Thyroid gland (tissue), 4 donors: Measurements from ENCODE around the gene PDHA1. TPM values are rescaled to one million over a fixed set of nuclear protein-coding genes. Genes with fewer than 3 reads are reported as not detected.

ENCODE experiments used
- DNase-seq, 2 donors: peaks; one replicate each; pipeline ENCODE4 v3.0.0-alpha.2; 2019
- H3K27ac ChIP-seq, 3 donors: fragments of 200-600 bp; sonication (generic); 1 replicate in 2 of 3; 2 replicates in 1 of 3; pipeline ENCODE4 v1.5.1; 2016 to 2019; ENCODE audit warnings: mild to moderate bottlenecking in 1 of 3, moderate library complexity in 1 of 3
- H3K27me3 ChIP-seq: fragments of 200-600 bp; sonication (generic); one replicate; pipeline ENCODE4 v1.5.1; 2019
- H3K36me3 ChIP-seq, 2 donors: fragments of 200-600 bp; sonication (generic); one replicate each; pipeline ENCODE4 v1.5.1; 2016 to 2019
- H3K4me1 ChIP-seq, 2 donors: fragments of 200-600 bp; sonication (generic); one replicate each; pipeline ENCODE4 v1.5.1; 2017 to 2019
- H3K4me3 ChIP-seq, 3 donors: fragments of 200-600 bp; sonication (generic); replicated peaks in 1 of 3; 1 replicate in 2 of 3; 2 replicates in 1 of 3; pipeline ENCODE4 v1.5.1; 2016; ENCODE audit warnings: mild to moderate bottlenecking in 1 of 3
- H3K9me3 ChIP-seq: fragments of 200-600 bp; sonication (generic); one replicate; pipeline ENCODE4 v1.5.1; 2017
- CTCF ChIP-seq, 6 experiments: fragments of 200-600 bp in 3 of 6; fragments of 450-650 bp in 3 of 6; sonication (generic) in 3 of 6; IDR thresholded peaks; one replicate each; pipeline ENCODE4 v1.5.1; 2016 to 2019; ENCODE audit warnings: antibody characterized with exemption in 6 of 6, mild to moderate bottlenecking in 2 of 6, inconsistent platforms in 1 of 6, moderate library complexity in 1 of 6
- POLR2A ChIP-seq, 2 donors: fragments of 450-650 bp; IDR thresholded peaks; one replicate each; pipeline ENCODE4 v1.6.1; 2017; ENCODE audit warnings: antibody characterized with exemption in 2 of 2, mild to moderate bottlenecking in 2 of 2, moderate library complexity in 1 of 2
- WGBS, 2 donors: methylation state at CpG; one replicate each; pipeline ENCODE4 v1.1.5; 2017; 5-methylcytosine and 5-hydroxymethylcytosine counted together
- intact Hi-C: fragments of 100-400 bp; cut with DNase I; formaldehyde crosslinking; loops from one replicate; pipeline ENCODE4 v1.15.1; 2023
- total RNA-seq, 4 donors: library from RNA; depleted of rRNA; stranded (reverse); fragments of >200 nt; gene quantifications; one replicate each; pipeline ENCODE4 v1.2.3, GENCODE V29; 2016

Gene PDHA1
- total RNA-seq, 4 donors from 2014 or later, result 102 to 131 (median 123) TPM

GRCh38 chrX:19386679-19387078 lies 43.0 kb downstream of the PDHA1 start:
- Histone ChIP-seq H3K27ac (no peak overlapping the region), H3K4me3 (no peak overlapping the region), H3K4me1 (no peaks in the 10 kb centered on the region), H3K9me3 (no peaks in the 10 kb centered on the region), H3K36me3 (no peaks in the 10 kb centered on the region), H3K27me3 (no peaks in the 10 kb centered on the region)
- 78 to 93% methylated on average over 3 of the region's 4 CpGs for WGBS, 2 donors
- intact Hi-C loops, result no loop called here
- DNase-seq, result no peak
- no peak for TF ChIP-seq POLR2A (IDR thresholded peaks at IDR 0.05)
- no peak for TF ChIP-seq CTCF (IDR thresholded peaks at IDR 0.05)

DNA sequence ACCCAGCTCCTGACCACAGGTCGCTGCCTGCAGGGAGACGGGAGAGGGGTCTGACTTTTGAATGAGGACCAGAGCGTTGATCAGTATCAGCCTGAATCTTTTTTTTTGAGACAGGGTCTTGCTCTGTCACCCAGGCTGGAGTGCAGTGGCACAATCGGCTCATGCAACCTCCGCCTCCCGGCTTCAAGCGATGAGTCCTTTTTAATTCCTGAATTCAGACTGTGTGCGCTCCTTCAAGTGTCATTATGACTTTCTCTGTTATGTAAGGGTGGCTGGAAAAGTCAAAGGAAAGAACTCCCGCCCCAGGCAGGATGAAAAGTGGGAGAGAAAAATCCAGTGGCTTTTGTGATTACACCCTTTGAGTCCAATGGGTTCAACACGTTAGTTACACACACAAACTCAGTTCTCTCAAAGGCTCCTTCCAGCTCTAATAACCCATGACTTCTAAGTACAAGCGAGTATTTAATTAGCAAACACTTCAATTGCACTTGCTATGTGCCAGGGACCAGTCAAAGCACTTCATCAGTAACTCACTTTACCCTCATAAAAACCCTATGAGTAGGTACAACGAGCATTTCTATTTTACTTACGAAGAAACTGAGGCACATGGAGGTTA lies 44.4 kb downstream of the PDHA1 start:
- intact Hi-C loops, result no loop called here
- Histone ChIP-seq H3K27me3 (no peaks in the 10 kb centered on the region), H3K27ac (no peak overlapping the region), H3K4me1 (no peaks in the 10 kb centered on the region), H3K4me3 (no peak overlapping the region), H3K9me3 (no peaks in the 10 kb centered on the region), H3K36me3 (no peaks in the 10 kb centered on the region)
- TF ChIP-seq CTCF (IDR thresholded peaks at IDR 0.05) (no peak), POLR2A (IDR thresholded peaks at IDR 0.05) (no peak)
- DNase-seq, result no peak
- WGBS, 2 donors, result 43 to 44% methylated on average over 13 of the region's 13 CpGs

GRCh38 chrX:19388741-19389140 lies 45.0 kb downstream of the PDHA1 start:
- intact Hi-C loops, result no loop called here
- no peak for DNase-seq
- Histone ChIP-seq H3K27ac (no peak overlapping the region), H3K36me3 (no peaks in the 10 kb centered on the region), H3K4me3 (no peak overlapping the region), H3K9me3 (no peaks in the 10 kb centered on the region), H3K4me1 (no peaks in the 10 kb centered on the region), H3K27me3 (no peaks in the 10 kb centered on the region)
- no peak for TF ChIP-seq CTCF (IDR thresholded peaks at IDR 0.05)
- no peak for TF ChIP-seq POLR2A (IDR thresholded peaks at IDR 0.05)
- 84% methylated on average over 8 of the region's 8 CpGs for WGBS, 2 donors

GRCh38 chrX:19389227-19389845 lies 45.6 kb downstream of the PDHA1 start:
- Histone ChIP-seq H3K4me3 (no peak overlapping the region), H3K36me3 (no peaks in the 10 kb centered on the region), H3K9me3 (no peaks in the 10 kb centered on the region), H3K27me3 (no peaks in the 10 kb centered on the region), H3K27ac (no peak overlapping the region), H3K4me1 (no peaks in the 10 kb centered on the region)
- 51 to 66% methylated on average over 4 of the region's 4 CpGs for WGBS, 2 donors
- intact Hi-C loops, result no loop called here
- DNase-seq, result no peak
- TF ChIP-seq POLR2A (IDR thresholded peaks at IDR 0.05) (no peak), CTCF (IDR thresholded peaks at IDR 0.05) (no peak)

DNA sequence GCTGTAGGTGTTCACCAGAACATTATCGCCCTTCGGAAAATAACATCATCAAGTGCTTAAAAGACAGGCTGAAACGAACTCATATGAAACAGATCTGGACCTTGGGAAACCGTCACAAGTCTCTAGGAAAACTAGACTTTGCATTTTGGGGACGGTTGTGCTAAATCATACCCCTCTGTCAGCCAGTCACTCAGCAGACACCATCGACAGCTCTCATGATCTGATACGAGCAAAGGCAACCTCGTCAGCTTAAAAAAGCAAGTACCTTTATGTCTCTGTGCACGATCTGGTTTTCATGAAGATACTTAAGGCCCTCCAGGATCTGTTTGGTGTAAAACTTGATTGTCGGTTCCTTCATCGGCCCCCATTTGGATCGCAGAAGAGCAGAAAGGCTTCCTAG lies 48.4 kb downstream of the PDHA1 start:
- no peaks in the 10 kb centered on the region for H3K27me3 ChIP-seq
- intact Hi-C loops, result no loop called here
- H3K9me3 ChIP-seq, result no peaks in the 10 kb centered on the region
- no peak overlapping the region for H3K27ac ChIP-seq
- DNase-seq, result no peak
- no peaks in the 10 kb centered on the region for H3K36me3 ChIP-seq
- no peak overlapping the region for H3K4me3 ChIP-seq
- TF ChIP-seq CTCF (IDR thresholded peaks at IDR 0.05) (no peak), POLR2A (IDR thresholded peaks at IDR 0.05) (no peak)
- 84 to 87% methylated on average over 12 of the region's 12 CpGs for WGBS, 2 donors
- H3K4me1 ChIP-seq, result no peaks in the 10 kb centered on the region
